ENCODE results near the gene EIF2B2. TPM values are rescaled to one million over a fixed set of nuclear protein-coding genes. Genes with fewer than 3 reads are reported as not detected.

The EIF2B2 gene
- polyA plus RNA-seq, 4 donors: 59.2 to 74.4 (median 63.7) TPM

- no peak for DNase-seq (ENCODE audit: low read depth in 4 of 4, low spot score in 2 of 4)
Measured at GRCh38 chr14:75040507-75040906, 37.8 kb downstream of the EIF2B2 start.

- no peak for DNase-seq (ENCODE audit: low read depth in 4 of 4, low spot score in 2 of 4)
Measured at GRCh38 chr14:75040959-75041358, 38.2 kb downstream of the EIF2B2 start.

- no peak for DNase-seq (ENCODE audit: low read depth in 4 of 4, low spot score in 2 of 4)
Measured at GRCh38 chr14:75041613-75042012, 38.9 kb downstream of the EIF2B2 start.

- no peak for DNase-seq (ENCODE audit: low read depth in 4 of 4, low spot score in 2 of 4)
Measured at GRCh38 chr14:75042035-75042434, 39.3 kb downstream of the EIF2B2 start.

- DNase-seq (ENCODE audit: low read depth in 4 of 4, low spot score in 2 of 4): no peak
Measured at GRCh38 chr14:75044322-75044721, 41.6 kb downstream of the EIF2B2 start.

GRCh38 chr14:75044752-75045151, 42.0 kb downstream of the EIF2B2 start:
- no peak for DNase-seq (ENCODE audit: low read depth in 4 of 4, low spot score in 2 of 4)

- no peak for DNase-seq (ENCODE audit: low read depth in 4 of 4, low spot score in 2 of 4)
Measured at GRCh38 chr14:75046275-75046674, 43.6 kb downstream of the EIF2B2 start.

- no peak for DNase-seq (ENCODE audit: low read depth in 4 of 4, low spot score in 2 of 4)
Measured at GRCh38 chr14:75046899-75047298, 44.2 kb downstream of the EIF2B2 start.

- DNase-seq (ENCODE audit: low read depth in 4 of 4, low spot score in 2 of 4): no peak
Measured at GRCh38 chr14:75047506-75047905, 44.8 kb downstream of the EIF2B2 start.

GRCh38 chr14:75048101-75048500, 45.4 kb downstream of the EIF2B2 start:
- DNase-seq (ENCODE audit: low read depth in 4 of 4, low spot score in 2 of 4): no peak

GRCh38 chr14:75049136-75049535, 46.4 kb downstream of the EIF2B2 start:
- DNase-seq (ENCODE audit: low read depth in 4 of 4, low spot score in 2 of 4): no peak

GRCh38 chr14:75049731-75050201, 47.0 kb downstream of the EIF2B2 start:
- no peak for DNase-seq (ENCODE audit: low read depth in 4 of 4, low spot score in 2 of 4)

- DNase-seq (ENCODE audit: low read depth in 4 of 4, low spot score in 2 of 4): peak; percentile 74 to 86 (median 86)
Measured at GRCh38 chr14:75050852-75051555, 48.3 kb downstream of the EIF2B2 start, which contains the start of gene MLH3. Gene MLH3 (minus strand): TSS chr14:75051467. CDS start chr14:75049655, 1,812 bp downstream.

GRCh38 chr14:75051556-75051899, 48.8 kb downstream of the EIF2B2 start:
- DNase-seq (ENCODE audit: low read depth in 4 of 4, low spot score in 2 of 4): no peak

- no peak for DNase-seq (ENCODE audit: low read depth in 4 of 4, low spot score in 2 of 4)
Measured at GRCh38 chr14:75053396-75054291, 50.9 kb downstream of the EIF2B2 start.

GRCh38 chr14:75054421-75054820, 51.7 kb downstream of the EIF2B2 start:
- no peak for DNase-seq (ENCODE audit: low read depth in 4 of 4, low spot score in 2 of 4)

- no peak for DNase-seq (ENCODE audit: low read depth in 4 of 4, low spot score in 2 of 4)
Measured at GRCh38 chr14:75059642-75060041, 56.9 kb downstream of the EIF2B2 start.

GRCh38 chr14:75060420-75060819, 57.7 kb downstream of the EIF2B2 start:
- no peak for DNase-seq (ENCODE audit: low read depth in 4 of 4, low spot score in 2 of 4)
